NCI-H2171 treated with DMSO at 0.1 percent for 48 hours (cell line): ENCODE measurements around the gene LMOD1.
A peak's percentile ranks its signal among the peaks of the same experiment; 100 is the strongest.
"Not testable (repeated sequence)": the region's sequence is repeated elsewhere in the genome, so short reads cannot be mapped to it uniquely, and the experiment has no call there.

Source experiments
- DNase-seq: peaks from one replicate; lab custom pipeline; 2025; lab: John Stamatoyannopoulos, UW

The LMOD1 gene

GRCh38 chr1:201947697-201948008, 1.3 kb upstream of the LMOD1 start:
- no peak for DNase-seq

GRCh38 chr1:201945863-201946223, 505 bp downstream of the LMOD1 start:
- no peak for DNase-seq

- no peak for DNase-seq
Measured at GRCh38 chr1:201945157-201945556, 1.2 kb downstream of the LMOD1 start.

DNA sequence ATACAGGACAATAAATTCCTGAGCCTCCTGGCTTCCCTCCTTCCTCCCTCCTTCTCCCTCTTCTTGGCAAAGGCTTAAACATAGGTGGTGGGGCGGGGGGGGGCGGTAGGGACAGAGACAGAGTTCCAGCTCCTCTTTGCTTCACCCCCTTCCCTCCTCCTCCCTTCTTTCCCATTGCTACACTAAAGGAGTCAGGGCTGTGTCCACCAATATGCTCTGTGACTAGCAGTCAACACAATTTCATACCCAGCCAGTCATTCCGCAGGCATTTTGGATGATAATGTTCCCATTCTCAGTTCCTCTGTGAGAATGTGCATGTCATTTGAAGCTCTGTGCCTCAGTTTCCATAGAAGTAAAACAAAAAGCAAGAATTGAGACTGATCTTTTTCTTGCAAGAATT, 1.7 kb downstream of the LMOD1 start:
- no peak for DNase-seq

DNA sequence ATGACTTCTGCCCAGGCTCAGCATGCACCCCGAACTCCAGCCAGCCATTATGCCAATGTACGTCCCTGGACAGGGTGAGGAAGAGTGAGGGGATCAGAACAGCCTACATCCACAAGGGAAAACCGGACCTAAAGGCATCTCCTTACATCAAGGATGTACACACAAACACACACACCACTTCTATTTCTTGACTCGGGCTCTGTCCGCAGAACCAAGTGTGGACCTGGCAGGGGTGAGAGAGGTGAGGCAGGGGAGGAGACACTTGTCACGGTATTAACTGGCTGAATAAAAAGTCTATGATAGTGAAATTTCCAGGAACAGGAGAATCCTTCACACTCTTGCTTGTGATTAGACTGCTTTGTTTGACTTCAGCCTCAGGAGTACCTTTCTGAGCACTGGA, 2.3 kb downstream of the LMOD1 start:
- no peak for DNase-seq

GRCh38 chr1:201942129-201942495, 4.2 kb downstream of the LMOD1 start:
- no peak for DNase-seq

- no peak for DNase-seq
Measured at GRCh38 chr1:201941420-201942128, 4.8 kb downstream of the LMOD1 start.

DNA sequence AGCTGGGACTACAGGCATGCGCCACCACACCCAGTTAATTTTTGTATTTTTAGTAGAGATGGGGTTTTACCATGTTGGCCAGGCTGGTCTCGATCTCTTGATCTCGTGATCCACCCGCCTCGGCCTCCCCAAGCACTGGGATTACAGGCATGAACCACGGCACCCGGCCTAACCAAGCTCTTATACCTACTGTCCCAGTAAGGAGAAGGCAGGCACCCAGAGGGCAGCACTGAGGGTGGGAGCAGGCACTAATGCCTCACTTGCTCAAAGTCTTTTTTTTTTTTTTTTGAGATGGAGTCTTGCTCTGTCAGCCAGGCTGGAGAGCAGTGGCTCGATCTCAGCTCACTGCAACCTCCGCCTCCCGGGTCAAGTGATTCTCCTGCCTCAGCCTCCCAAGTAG, 6.0 kb downstream of the LMOD1 start:
- not testable (repeated sequence) for DNase-seq

GRCh38 chr1:201939574-201939973, 6.8 kb downstream of the LMOD1 start:
- DNase-seq: no peak

DNA sequence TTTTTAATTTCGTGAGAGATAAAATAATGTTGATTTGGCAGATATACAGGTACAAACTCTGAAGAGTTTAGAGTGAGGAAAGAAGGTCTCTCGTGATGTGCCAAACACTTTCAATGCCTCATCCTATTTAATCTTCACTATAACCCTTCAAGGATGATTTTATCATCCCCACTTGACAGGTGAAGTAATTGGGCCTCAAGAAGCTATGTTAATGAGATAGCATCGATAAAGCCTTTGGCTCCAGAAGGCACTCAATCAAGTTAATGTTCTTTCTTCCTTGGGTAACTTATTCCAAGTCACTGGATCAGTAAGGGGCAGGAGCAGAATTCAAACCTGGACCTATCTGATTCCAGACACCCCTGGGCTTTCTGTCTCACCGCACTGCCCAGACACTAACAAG, 7.2 kb downstream of the LMOD1 start:
- no peak for DNase-seq

DNA sequence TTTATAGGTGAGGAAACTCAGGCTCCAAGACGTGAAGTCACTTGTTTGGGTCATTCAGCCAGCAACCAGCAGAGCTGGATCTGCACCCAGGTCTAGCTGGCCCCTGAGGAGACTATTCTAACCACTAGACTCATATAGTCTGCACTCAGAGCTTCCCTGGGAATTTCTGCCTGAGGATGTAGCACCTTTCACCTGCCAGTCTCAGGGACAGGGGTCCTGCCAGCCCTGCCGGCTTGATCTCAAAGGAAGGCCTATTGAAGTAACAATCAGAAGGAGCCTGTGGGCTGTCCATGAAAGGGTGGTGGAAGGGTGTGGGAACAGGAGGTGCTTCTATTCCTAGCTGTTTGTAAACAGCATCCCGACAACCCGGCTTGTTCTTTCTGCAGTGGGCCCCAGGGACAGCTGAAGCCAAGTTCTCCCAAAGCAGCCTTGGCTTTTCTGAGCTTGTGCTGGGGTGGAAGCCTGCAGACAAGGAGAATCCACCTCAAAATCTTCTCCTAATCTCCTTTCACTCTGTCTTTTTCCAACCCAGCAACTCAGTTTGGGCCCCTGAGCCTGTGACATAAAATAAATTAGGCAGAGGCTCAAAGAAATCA, 7.8 kb downstream of the LMOD1 start:
- DNase-seq: no peak

DNA sequence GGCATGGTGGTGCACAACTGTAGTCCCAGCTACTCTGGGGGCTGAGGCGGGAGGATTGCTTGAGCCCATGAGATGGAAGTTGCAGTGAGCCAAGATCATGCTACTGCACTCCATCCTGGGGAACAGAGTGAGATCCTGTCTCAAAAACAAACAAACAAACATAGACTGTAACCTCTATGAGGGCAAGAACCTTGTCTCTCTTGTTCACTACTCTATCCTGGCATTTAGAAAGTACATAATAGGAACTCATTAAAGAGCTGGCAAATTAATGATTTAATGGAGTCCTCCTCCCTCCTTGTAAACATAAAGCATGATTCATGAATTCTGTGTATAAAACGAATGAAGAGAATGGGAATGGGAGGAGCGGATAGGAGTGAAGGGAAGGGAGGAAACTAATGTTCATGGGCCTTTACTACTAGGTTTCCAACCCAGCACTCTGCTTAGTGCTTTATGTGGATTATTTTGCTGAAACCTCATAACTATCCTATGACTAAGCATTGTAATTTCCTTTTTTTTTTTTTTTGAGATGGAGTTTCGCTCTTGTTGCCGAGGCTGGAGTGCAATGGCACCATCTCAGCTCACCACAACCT, 8.6 kb downstream of the LMOD1 start:
- DNase-seq: no peak

DNA sequence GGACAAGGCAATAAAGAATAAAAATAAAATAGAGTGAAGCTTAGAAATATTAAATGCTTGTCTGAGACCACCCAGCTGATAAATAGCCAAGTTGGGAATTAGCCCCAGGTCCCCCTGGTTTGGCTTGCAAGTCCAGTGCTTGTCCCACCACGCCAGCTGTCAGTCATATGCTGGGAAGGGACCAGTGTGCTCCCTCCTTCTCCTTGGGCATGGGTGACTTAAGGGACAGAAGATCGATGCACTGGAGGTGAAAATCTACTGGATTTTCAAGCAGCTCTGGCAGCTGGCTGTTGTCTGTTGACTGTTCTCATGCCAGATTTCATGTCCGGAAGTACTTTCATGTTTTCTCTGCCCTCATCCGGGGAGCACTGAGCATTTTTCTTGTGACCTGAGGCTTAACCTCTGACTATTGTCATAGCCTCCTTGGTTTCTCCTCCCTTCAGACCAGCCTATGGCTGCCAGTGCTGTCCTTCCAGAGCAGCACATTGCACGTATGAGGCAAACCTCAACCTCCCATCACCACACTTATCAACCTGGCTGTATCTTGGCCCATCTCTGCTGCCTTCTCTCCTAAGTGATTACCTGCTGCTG, 12.4 kb downstream of the LMOD1 start:
- DNase-seq: peak; percentile 17

GRCh38 chr1:201930803-201931202, 15.5 kb downstream of the LMOD1 start:
- no peak for DNase-seq

GRCh38 chr1:201930137-201930536, 16.2 kb downstream of the LMOD1 start:
- no peak for DNase-seq

- no peak for DNase-seq
Measured at GRCh38 chr1:201928266-201928665, 18.1 kb downstream of the LMOD1 start.

DNA sequence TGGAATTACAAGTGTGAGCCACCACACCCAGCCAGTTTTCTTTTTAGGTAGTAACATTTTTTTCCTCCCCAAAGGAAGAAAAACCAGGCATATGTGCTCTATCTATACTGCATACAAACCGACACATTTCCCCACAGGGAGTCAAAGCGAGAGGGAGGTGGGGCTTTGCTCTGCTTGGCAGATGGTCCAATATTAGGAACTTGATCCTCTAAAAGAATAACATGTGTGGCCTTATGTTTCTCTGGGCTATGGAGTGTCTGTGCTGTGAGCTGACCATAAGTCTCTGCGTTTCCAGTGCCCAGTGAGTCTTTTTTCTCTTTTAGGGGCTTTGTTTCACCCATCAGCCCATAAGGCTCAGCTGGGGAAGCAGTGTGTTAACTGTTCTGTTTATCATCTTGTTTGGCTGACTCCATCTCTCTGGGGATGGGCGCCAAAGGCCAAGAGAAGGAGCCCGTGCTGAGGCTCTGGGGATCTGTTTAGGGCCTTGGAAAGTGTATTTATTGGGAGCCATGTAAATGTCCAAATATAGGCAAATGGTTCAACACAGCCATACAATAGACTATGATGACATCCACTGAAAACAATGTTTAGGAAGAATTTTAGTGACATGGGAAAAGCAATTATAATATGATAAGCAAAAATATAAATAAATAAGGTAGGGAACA, 20.2 kb downstream of the LMOD1 start:
- DNase-seq: peak; percentile 97

DNA sequence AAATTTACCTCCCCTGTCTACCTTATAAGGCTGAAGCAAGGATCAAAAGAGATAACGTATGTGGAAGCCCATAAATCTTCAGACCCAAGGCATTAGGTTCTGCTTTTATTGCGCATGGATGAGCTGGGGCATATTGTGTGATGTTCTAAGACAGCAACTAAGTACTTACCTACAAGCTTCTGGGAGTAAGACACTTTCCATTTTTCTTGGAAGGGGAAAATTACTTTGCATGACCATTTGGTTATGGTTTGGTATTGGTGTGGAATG, 21.1 kb downstream of the LMOD1 start:
- peak; percentile 44 for DNase-seq

DNA sequence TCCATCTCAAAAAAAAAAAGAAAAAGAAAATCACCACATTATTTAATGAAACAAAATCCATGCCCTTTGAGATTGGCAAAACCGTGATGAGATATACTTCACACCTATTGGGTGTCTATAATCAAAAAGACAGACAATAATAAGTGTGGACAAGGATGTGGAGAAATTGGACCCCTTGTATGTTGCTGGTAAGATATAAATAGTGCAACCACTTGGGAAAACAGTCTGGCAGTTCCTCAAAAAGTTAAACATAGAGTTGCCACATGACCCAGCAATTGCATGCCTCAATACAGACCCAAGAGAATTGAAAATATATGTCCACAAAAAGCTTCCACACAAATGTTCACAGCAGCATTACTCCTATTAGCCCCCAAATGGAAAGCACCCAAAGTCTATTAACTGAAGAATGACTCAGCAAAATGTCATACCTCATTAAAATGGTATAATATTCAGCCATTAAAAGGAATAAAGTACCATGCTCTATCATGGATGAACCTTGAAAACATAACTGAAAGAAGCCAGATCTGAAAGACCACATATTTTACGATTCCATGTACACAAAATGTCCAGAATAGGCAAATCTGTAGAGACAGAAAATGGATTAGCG, 24.3 kb downstream of the LMOD1 start:
- DNase-seq: no peak

DNA sequence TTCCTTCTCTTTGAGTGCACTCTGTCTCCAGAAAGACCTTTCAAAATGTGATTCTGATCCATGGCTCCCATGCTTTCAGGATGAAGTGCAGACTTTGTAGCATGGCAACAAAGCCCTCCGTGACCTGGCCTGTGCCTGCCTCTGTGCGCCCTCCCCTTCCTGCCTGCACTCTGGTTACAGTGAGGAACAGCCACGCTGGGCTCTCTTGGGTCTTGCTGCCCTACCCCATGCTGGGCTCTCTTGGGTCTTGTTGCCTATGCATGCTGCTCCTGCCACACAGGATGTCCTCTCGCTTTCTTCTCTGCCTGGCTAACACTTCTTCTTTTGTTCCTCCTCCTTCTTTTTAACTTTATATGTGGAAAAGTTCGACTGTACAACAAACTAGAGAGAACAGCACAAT, 28.0 kb downstream of the LMOD1 start:
- DNase-seq: no peak

DNA sequence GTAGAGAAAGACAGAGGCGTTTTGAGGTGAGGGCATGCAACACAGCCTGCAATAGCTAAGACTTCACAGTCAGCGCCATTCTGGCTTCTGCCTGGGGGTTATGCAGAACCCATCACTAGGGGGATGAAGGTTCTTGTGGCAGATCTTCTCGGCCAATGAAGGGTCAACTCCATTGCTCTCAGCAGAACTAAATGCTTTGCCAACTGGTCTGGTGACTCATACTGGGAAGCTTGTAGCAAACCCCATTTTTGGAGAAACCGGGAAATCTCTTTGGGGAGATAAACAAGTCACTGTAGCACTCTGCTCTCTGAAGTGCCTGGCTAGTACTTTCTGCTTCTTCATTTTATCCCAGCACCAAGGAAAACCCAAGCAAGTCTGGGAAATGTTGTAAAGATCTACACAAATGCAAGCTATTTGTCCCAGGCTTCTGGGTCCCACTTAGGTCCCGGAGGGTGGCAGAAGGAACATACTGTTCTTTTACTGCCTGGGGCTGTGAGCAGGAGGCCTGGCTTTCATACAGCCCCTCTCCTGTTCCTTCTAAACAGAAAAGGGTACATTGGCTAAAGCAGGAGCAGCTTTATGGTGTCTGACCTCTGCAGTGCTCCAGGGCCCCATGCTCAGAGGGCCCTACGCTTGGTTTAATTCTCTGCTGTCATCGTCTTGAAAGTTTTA, 28.9 kb downstream of the LMOD1 start:
- no peak for DNase-seq

- peak; percentile 23 for DNase-seq
Measured at GRCh38 chr1:201916649-201917249, 29.6 kb downstream of the LMOD1 start.
